Right ventricle myocardium inferior (tissue), 1 donor: ENCODE data around the gene COBL. TPM values are rescaled to one million over a fixed set of nuclear protein-coding genes. Genes with fewer than 3 reads are reported as not detected.

Experiments
- ATAC-seq: fragments of 200-7000 bp; cut with Tn5 transposase; one replicate; pipeline ENCODE4 v1.9.1; 2020; ENCODE audit warnings: mild to moderate bottlenecking, moderate library complexity
- DNase-seq: peaks from one replicate; pipeline ENCODE4 v3.0.0; 2021; ENCODE audit errors: missing footprints
- intact Hi-C: fragments of 100-400 bp; cut with DNase I; formaldehyde crosslinking; loops from one replicate; pipeline ENCODE4 v1.11.0; 2022
- total RNA-seq: library from RNA; stranded (reverse); fragmentation: NEBNext Ultra II Directional; extraction: Animal tissue kit (Norgen Biotek cat#: 25700); gene quantifications from one replicate; pipeline ENCODE4 v1.2.1, GENCODE V29; 2021
- donor health status: DM: no; HTN: yes; CAD: no; lungs with severe emphysema.

Gene COBL
- total RNA-seq, 1 donor from 2014 or later: 88.3 TPM

GRCh38 chr7:51309361-51310130 lies 7.1 kb downstream of the COBL start:
- intact Hi-C loops: no loop called here
- DNase-seq (no peak), ATAC-seq (no peak)

GRCh38 chr7:51308696-51309095 lies 7.9 kb downstream of the COBL start:
- intact Hi-C loops: no loop called here
- ATAC-seq: no peak

GRCh38 chr7:51308265-51308664 lies 8.3 kb downstream of the COBL start:
- DNase-seq: no peak
- intact Hi-C loops: no loop called here
- peak; percentile 29 for ATAC-seq

More at GRCh38 chr7:51308696-51309095, 7.9 kb downstream of the COBL start:
- DNase-seq: no peak

GRCh38 chr7:51307651-51308210 lies 8.9 kb downstream of the COBL start:
- ATAC-seq: no peak
- intact Hi-C loops: no loop called here

GRCh38 chr7:51306761-51307160 lies 9.8 kb downstream of the COBL start:
- intact Hi-C loops: no loop called here
- ATAC-seq (no peak), DNase-seq (no peak)

More at GRCh38 chr7:51307651-51308210, 8.9 kb downstream of the COBL start:
- DNase-seq: no peak

GRCh38 chr7:51304729-51305128 lies 11.9 kb downstream of the COBL start:
- intact Hi-C loops: loop anchor here (5.0 kb wide), 1 partner anchor 57 kb away; no protein-coding TSS in a partner anchor
- ATAC-seq (no peak), DNase-seq (no peak)

- intact Hi-C loops: loop anchor here (5.0 kb wide), 1 partner anchor 56 kb away; no protein-coding TSS in a partner anchor
- no peak for ATAC-seq
- no peak for DNase-seq
These were observed 13.5 kb downstream of the COBL start for GRCh38 chr7:51303142-51303525.

GRCh38 chr7:51301806-51302205 lies 14.8 kb downstream of the COBL start:
- intact Hi-C loops: loop anchor here (5.0 kb wide), 1 partner anchor 55 kb away; no protein-coding TSS in a partner anchor
- no peak for ATAC-seq
- no peak for DNase-seq

- ATAC-seq: peak; percentile 30
- intact Hi-C loops: loop anchor here (5.0 kb wide), 1 partner anchor 54 kb away; no protein-coding TSS in a partner anchor
These were observed 15.6 kb downstream of the COBL start for GRCh38 chr7:51300762-51301674.

GRCh38 chr7:51299391-51300133 lies 17.0 kb downstream of the COBL start:
- intact Hi-C loops: loop anchor here (5.0 kb wide), 1 partner anchor 52 kb away; no protein-coding TSS in a partner anchor
- DNase-seq: no peak
- ATAC-seq: no peak

More at GRCh38 chr7:51300762-51301674, 15.6 kb downstream of the COBL start:
- DNase-seq: no peak

- DNase-seq (no peak), ATAC-seq (no peak)
- intact Hi-C loops: no loop called here
These were observed 17.7 kb downstream of the COBL start for GRCh38 chr7:51298912-51299311.

- intact Hi-C loops: no loop called here
- DNase-seq (no peak), ATAC-seq (no peak)
These were observed 18.6 kb downstream of the COBL start for GRCh38 chr7:51297986-51298385.

- intact Hi-C loops: no loop called here
- ATAC-seq: peak; percentile 30
- DNase-seq: no peak
These were observed 21.0 kb downstream of the COBL start for GRCh38 chr7:51295440-51296245.

- ATAC-seq: no peak
- intact Hi-C loops: no loop called here
- DNase-seq: no peak
These were observed 24.0 kb downstream of the COBL start for GRCh38 chr7:51292596-51292995.

GRCh38 chr7:51290702-51291540 lies 25.7 kb downstream of the COBL start:
- ATAC-seq (no peak), DNase-seq (no peak)
- intact Hi-C loops: no loop called here

- intact Hi-C loops: no loop called here
- DNase-seq: no peak
- no peak for ATAC-seq
These were observed 26.3 kb downstream of the COBL start for GRCh38 chr7:51290304-51290637.
